Measurements from ENCODE around the gene LCT. TPM values are rescaled to one million over a fixed set of nuclear protein-coding genes. Genes with fewer than 3 reads are reported as not detected.

Gene LCT
- not detected in 2 replicates for total RNA-seq

DNA sequence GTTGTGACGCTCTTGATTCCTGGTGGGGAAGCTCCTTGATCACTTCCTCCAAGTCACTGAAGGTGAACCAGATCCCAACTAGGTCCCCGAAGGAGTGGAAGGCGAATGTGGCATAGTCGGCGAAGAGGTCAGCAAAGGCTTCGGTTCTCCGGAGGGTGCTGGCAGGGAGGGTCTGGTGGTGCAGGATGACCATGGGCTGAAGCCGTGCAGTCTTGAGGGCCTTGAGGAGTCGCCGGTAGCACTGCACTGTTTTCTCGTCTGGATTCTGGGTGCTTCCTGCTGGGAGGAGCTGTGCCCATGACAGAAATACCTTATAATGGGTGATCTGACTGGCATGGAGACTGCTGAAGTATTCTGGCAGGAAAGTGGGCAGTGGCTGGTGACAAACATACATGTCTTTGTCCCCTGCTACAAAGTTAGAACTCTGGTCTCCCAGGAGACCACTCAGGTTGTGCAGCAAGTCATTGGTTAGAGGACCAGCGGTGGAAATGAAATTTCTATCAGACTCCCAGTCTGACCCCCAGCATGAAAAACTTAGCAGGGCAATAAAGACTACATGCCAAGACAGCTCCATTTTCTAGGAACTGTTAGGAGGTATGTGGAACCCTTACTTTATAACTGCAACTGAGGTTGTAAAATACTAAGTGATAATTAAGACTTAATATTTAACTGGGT, at the start of gene LCT:
LCT (minus strand) TSS at position 589 of the 675 bp plus-strand sequence; CDS start at position 574, 15 bp downstream.

DNA sequence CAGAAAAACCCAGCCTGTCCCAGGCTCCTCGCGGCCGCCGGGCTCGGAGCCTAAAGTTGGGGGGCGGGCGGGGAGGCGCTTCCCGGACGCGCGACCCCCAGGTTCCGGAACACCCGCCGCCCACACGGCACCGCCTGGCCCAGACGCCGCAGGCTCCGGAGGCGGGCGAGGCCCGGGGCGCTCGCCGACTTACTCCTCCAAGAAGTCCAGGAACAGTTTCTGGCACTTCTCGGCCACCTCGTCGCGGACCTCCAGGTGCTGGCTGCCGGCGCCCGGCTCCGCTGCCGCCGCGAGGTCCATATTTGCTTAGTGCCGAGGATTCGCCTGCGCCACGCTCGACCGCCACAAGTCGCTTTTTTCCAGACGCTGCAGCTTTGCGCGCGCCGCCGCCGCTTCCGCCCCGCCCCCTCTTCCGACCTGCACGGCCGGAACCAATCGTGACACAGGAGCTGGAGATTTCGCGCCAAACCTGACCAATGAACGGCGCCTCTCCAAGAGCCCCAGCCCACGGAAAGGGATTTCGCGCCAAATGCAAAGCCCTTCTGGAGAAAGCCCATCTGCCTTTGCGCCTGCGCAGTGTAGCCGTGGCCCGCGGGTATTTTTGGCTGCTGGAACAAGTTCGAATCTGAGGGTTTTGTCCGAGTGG, 39.2 kb upstream of the LCT start, which contains the start of gene MCM6:
MCM6 (minus strand) TSS at position 378 of the 646 bp plus-strand sequence; CDS start at position 300, 78 bp downstream.

DNA sequence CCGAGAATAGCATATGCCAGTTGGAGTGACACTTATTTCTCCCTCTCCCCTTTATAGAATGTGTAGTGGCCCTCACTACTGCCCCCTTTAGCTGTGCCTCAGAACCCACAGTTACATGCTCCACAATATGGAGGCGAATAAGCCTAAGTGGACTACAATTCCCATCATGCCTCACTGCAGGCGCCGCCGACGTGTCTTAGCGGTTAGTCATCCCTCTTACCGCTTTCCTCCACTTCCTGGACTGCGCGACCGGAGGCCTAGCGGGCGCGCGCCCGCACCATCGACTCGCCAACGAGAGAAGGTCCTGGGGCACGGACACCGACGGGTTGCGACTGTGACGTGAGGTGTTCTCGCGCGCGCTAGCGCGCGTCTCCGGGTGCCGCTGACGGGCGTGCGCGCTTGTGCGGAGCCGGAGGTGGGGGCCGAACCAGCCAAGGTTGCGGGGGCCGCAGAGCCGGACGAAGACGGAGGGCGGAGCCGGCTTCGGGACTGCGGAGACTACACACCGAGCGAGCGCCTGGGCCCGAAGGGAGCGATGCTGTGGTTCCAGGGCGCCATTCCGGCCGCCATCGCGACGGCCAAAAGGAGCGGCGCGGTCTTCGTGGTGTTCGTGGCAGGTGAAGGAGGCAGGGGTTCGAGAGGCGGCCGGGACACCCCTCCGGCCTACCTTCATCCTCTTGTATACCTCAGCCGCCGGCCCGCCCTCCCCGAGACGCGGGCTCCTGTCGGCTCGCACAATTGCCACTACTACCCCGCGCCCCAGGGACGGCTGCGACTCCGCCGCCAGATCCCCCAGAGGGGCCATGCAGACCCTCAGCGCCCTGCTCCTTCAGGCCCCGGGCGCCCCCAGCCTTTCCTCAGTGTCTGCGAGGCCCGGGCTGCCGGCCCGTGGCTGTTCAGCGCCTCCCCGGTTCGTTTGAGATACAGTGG, 95.3 kb downstream of the LCT start, which contains the start of gene UBXN4:
UBXN4 (plus strand) TSS at position 461 of the 930 bp plus-strand sequence; CDS start at position 536, 75 bp downstream.

Other genes with a start within 250 kb of the LCT start
- 64.6 and 67.9 TPM in 2 replicates for gene UBXN4, start 95.3 kb downstream of the LCT start, total RNA-seq
- gene MCM6, start 39.3 kb upstream of the LCT start, total RNA-seq, result 27.4 and 27.9 TPM in 2 replicates
- 99.1 and 110 TPM in 2 replicates for gene DARS1, start 148.4 kb upstream of the LCT start, total RNA-seq

All from epithelial cell of umbilical artery (primary cell).